ENCODE measurements around the gene LAMC2.

DNA sequence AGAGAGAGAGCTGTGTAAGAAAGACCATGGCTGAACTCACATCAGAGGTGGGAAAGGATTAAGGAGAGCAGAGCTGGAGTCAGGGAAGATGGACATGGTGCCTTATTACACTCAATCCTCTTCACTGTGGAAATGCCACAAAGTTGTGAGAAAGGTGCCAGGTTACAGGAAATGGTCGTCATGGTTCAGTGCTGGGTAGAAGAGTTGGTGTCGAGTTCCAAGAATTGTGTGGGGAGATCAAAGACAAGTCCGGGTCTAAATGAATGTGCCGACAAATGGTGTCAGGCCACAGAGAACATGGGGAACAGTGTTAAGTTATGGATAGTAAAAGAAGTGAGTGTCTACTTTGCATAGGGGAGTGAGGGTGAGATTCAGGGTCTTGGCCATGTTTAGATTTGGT lies 40.9 kb downstream of the LAMC2 start:
- TF ChIP-seq CTCF (IDR thresholded peaks at IDR 0.05) = no peak
- TF ChIP-seq POLR2AphosphoS5 (IDR thresholded peaks at IDR 0.05) = no peak

Measured in prostate gland (tissue), 2 donors.